NOMO-1 treated with DMSO at 0.1 percent for 48 hours (cell line): Measurements from ENCODE around the gene CKAP5.

ENCODE experiments used
- DNase-seq: peaks from one replicate; lab custom pipeline; 2025; ENCODE audit not compliant: unreplicated experiment; lab: John Stamatoyannopoulos, UW

The CKAP5 gene

GRCh38 chr11:46845740-46846509 is at the start of gene CKAP5:
TSS of gene CKAP5 (minus strand) at chr11:46846280. CDS start at chr11:46821231, 25,049 bp downstream.
- DNase-seq = peak; percentile 80

DNA sequence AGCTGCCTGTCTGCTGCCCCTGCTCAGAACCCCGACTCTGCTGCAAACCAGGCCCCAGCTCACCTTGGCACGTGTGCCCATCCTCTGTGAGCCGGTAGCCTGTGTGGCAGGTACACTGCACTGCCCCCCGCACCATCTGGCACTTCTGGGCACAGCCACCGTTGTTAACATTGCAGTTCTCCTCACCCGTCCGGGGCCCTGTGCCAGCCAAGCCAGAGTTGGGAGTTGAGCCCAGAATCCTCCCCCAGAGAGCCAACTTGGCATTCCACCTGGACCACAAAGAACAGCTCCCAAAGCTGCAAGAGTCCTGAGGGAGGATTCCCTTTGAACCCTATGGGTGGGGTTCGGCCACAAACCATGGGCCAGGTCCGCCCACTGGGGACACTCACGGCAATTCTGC is 49.7 kb upstream of the CKAP5 start:
- DNase-seq = no peak

GRCh38 chr11:46894961-46895360 is 48.9 kb upstream of the CKAP5 start:
- DNase-seq = no peak

DNA sequence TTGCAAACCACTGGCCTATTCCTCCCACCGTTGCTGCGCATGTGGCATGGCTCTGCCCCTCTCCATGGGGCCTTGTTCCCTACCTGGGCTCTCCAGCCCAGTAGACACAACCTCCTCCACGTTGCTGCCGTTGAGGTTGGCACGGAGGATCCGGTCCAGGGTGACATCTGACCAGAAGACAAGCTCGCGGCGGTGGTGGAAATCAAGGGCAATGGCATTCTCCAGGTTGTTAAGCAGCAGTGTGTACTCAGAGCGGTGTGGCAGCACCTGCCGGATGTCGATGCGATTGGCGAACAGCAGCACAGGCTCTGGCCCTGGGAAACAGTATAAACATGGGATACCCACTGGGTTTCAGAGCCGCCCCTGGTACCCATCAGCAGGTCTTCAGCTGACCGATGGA is 48.4 kb upstream of the CKAP5 start:
- no peak for DNase-seq

GRCh38 chr11:46892838-46893237 is 46.8 kb upstream of the CKAP5 start:
- DNase-seq = no peak

DNA sequence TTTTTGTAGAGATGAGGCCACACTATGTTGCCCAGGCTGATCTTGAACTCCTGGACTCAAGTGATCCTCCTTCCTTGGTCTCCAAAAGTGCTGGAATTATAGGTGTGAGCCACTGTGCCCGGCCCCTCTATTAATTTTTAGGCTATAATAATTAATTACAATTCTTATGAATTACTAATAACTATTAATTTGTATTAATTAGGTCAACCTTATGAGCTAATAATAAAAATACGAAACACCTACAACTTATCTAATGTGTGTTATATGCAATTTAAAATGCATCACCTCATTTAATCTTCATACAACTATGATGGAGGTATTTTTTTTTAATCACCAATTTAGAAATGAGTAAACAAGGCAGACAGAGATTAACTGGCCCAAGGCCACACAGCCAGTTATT is 46.0 kb upstream of the CKAP5 start:
- no peak for DNase-seq

DNA sequence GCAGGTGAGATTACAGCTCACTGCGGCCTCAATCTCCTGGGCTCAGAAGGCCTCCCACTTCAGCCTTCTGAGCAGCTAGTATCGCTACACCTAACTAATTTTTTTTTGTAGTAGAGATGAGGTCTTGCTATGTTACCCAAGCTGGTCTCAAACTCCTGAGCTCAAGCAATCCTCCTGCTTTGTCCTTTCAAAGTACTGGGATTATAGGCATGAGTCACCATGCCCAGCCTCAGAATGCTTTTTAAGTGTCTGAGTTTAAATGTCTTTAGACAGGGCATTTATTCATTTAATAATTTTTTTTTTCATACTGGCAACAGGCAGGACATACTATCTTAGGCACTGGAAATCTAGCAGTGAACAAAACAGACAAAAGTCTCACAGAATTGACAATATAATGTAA is 44.6 kb upstream of the CKAP5 start:
- DNase-seq = no peak

GRCh38 chr11:46889689-46890475 is 43.8 kb upstream of the CKAP5 start:
- peak; percentile 75 for DNase-seq

- no peak for DNase-seq
Measured at GRCh38 chr11:46889251-46889650, 43.2 kb upstream of the CKAP5 start.

DNA sequence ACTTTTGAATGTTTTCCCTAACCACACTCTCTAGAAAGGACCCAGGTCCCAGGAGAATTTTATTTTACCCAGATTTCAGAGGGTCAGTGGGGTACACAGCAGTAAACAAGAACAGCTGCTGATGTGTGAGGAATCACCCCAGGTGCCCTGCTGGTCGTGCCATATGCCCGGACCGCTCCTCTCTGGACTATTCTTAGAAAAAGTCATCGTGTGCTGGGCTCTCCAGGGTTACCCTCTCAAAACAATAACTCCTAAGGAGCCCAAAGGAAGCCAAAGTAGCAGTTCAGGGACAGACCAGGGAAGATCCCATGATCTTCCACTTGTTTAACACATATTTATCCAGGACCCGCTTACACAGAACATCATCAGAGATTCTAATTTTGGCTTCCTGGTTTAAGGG is 42.6 kb upstream of the CKAP5 start:
- no peak for DNase-seq

- no peak for DNase-seq
Measured at GRCh38 chr11:46886211-46886610, 40.1 kb upstream of the CKAP5 start.

GRCh38 chr11:46879056-46879585 is 33.0 kb upstream of the CKAP5 start:
- DNase-seq = no peak

- DNase-seq = no peak
Measured at GRCh38 chr11:46877580-46877979, 31.5 kb upstream of the CKAP5 start.

- no peak for DNase-seq
Measured at GRCh38 chr11:46876471-46876870, 30.4 kb upstream of the CKAP5 start.

GRCh38 chr11:46874586-46874985 is 28.5 kb upstream of the CKAP5 start:
- no peak for DNase-seq

- no peak for DNase-seq
Measured at GRCh38 chr11:46868912-46869311, 22.8 kb upstream of the CKAP5 start.

DNA sequence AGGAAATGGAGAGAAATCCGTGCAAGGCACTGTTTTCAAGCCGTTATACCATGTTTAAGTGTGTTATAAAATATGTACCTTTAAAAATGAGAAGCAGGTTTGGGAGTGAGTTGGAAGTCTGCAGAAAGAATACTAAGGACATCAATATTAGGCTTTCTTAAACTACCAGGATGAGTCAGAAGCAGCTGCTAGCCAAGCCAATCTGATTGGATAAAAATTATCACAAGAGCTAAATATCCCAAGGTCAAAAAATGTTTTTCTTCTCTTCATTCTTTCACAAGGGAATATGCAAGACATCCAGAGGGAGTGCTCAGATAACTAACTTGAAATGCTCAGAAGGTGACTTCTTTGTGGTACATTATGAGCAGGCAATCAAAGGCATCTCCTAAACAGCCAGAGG is 19.3 kb upstream of the CKAP5 start:
- DNase-seq = no peak

DNA sequence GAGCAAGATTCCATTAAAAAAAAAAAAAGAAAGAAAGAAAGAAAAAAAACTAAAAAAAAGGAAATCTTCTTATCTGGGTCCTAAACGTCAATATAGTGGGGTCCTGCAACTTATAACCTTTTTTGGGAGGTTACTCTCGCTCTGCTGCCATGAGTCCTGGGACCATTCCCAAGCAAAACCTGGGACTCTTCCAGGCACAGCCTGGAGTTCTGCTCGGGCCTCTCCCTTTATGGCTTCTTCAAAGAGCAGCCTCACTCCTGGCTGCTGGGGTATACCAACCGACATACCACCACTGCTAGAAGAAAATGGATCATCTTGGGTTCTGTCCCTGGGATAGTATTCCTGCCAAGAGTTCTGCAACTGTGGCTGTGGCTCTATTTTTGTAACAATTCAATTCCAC is 14.1 kb upstream of the CKAP5 start:
- DNase-seq = no peak

DNA sequence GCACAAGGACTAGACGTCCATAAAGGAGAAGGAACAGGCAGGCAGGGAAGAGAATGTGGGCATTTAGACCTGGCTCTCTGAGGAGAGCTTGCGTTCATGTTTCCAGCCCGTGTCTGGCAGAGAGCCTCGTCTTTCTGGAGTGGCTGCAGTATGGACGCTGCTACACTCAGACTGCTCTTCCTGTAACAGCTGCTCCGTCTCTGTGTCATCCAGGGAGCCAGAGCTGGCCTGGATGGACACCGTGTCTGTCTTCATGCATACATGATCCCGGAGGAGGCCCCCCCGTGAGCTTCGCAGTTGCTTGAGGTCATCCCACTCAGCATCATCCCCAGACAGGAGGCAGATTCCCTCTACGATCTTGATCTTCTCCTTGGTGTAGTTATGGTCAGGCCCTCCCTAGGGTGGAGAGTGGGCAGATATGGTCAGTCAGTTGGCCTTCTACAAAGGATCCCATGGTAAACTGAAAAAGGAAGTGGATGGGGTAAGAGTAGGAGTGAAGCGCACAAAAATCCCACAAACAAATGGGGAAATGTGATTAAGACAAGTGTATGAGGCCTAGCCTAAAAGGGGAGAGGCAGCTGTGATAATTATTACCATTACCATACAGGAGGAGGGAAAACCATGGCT is 13.0 kb upstream of the CKAP5 start:
- DNase-seq = peak; percentile 32

DNA sequence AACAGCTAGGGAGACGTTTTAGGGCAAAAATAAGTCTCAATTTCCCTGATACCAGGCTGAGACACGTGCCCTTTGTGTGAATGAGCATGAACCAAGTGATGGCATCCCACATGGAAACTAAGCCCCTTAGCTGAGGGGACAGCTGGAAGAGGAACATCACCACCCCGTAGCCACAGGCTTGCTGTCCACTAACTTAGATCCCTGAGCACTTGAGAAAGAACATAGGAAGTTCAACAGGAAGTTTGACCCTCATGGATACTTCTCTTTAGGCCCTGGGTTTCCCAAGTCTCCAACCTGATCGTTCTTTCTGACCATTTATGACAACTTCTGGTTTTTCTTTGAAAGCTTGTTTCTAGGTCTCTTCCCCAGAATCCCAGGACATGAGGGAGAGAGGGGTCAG is 11.6 kb upstream of the CKAP5 start:
- DNase-seq = no peak

- peak; percentile 72 for DNase-seq
Measured at GRCh38 chr11:46856605-46857343, 10.7 kb upstream of the CKAP5 start.
